IPS-18c (cell line): Measurements from ENCODE around the gene ESYT2.

ENCODE experiments used
- H3K4me3 ChIP-seq: 2 replicates; pipeline ENCODE4 v1.7.0; 2013; ENCODE audit warnings: low read depth, mild to moderate bottlenecking, low read length, moderate library complexity; ENCODE audit not compliant: insufficient read depth
- H3K9me3 ChIP-seq: one replicate; pipeline ENCODE4 v1.6.1; 2013; ENCODE audit warnings: mild to moderate bottlenecking, low read length, moderate library complexity; ENCODE audit not compliant: control insufficient read depth, insufficient read depth

Gene ESYT2

GRCh38 chr7:158763454-158764033 is 65.8 kb downstream of the ESYT2 start:
- Histone ChIP-seq H3K4me3 (no peak overlapping the region), H3K9me3 (peaks cover 2% of the 10 kb centered on the region)

- Histone ChIP-seq H3K4me3 (no peak overlapping the region), H3K9me3 (no peaks in the 10 kb centered on the region)
Measured at GRCh38 chr7:158761945-158762344, 67.4 kb downstream of the ESYT2 start.

GRCh38 chr7:158760936-158761335 is 68.4 kb downstream of the ESYT2 start:
- Histone ChIP-seq H3K9me3 (no peaks in the 10 kb centered on the region), H3K4me3 (no peak overlapping the region)

GRCh38 chr7:158760445-158760764 is 68.9 kb downstream of the ESYT2 start:
- H3K9me3 ChIP-seq = no peaks in the 10 kb centered on the region
- no peak overlapping the region for H3K4me3 ChIP-seq

GRCh38 chr7:158759749-158760444 is 69.4 kb downstream of the ESYT2 start:
- no peak overlapping the region for H3K4me3 ChIP-seq
- H3K9me3 ChIP-seq = no peaks in the 10 kb centered on the region

- no peaks in the 10 kb centered on the region for H3K9me3 ChIP-seq
- H3K4me3 ChIP-seq = no peak overlapping the region
Measured at GRCh38 chr7:158759245-158759614, 70.1 kb downstream of the ESYT2 start.

GRCh38 chr7:158758586-158759244 is 70.6 kb downstream of the ESYT2 start:
- H3K4me3 ChIP-seq = no peak overlapping the region
- no peaks in the 10 kb centered on the region for H3K9me3 ChIP-seq

- H3K9me3 ChIP-seq = no peaks in the 10 kb centered on the region
- no peak overlapping the region for H3K4me3 ChIP-seq
Measured at GRCh38 chr7:158757404-158757989, 71.8 kb downstream of the ESYT2 start.

GRCh38 chr7:158754746-158755444 is 74.4 kb downstream of the ESYT2 start:
- Histone ChIP-seq H3K9me3 (no peaks in the 10 kb centered on the region), H3K4me3 (no peak overlapping the region)

- H3K4me3 ChIP-seq = no peak overlapping the region
- H3K9me3 ChIP-seq = no peaks in the 10 kb centered on the region
Measured at GRCh38 chr7:158753900-158754299, 75.4 kb downstream of the ESYT2 start.

- H3K9me3 ChIP-seq = no peaks in the 10 kb centered on the region
- H3K4me3 ChIP-seq = no peak overlapping the region
Measured at GRCh38 chr7:158751751-158752150, 77.6 kb downstream of the ESYT2 start.

GRCh38 chr7:158751199-158751598 is 78.1 kb downstream of the ESYT2 start:
- H3K9me3 ChIP-seq = no peaks in the 10 kb centered on the region

GRCh38 chr7:158750702-158751101 is 78.6 kb downstream of the ESYT2 start:
- H3K4me3 ChIP-seq = no peak overlapping the region
- H3K9me3 ChIP-seq = no peaks in the 10 kb centered on the region

More at GRCh38 chr7:158751199-158751598, 78.1 kb downstream of the ESYT2 start:
- H3K4me3 ChIP-seq = no peak overlapping the region

GRCh38 chr7:158749396-158749795 is 79.9 kb downstream of the ESYT2 start:
- Histone ChIP-seq H3K9me3 (no peaks in the 10 kb centered on the region), H3K4me3 (no peak overlapping the region)

GRCh38 chr7:158748335-158748734 is 81.0 kb downstream of the ESYT2 start:
- no peak overlapping the region for H3K4me3 ChIP-seq

GRCh38 chr7:158747408-158747807 is 81.9 kb downstream of the ESYT2 start:
- no peaks in the 10 kb centered on the region for H3K9me3 ChIP-seq
- no peak overlapping the region for H3K4me3 ChIP-seq

More at GRCh38 chr7:158748335-158748734, 81.0 kb downstream of the ESYT2 start:
- no peaks in the 10 kb centered on the region for H3K9me3 ChIP-seq

GRCh38 chr7:158746957-158747356 is 82.4 kb downstream of the ESYT2 start:
- Histone ChIP-seq H3K9me3 (no peaks in the 10 kb centered on the region), H3K4me3 (no peak overlapping the region)
